GM19351 (cell line): Measurements from ENCODE around the gene SBK3.
"Not testable (repeated sequence)": the region's sequence is repeated elsewhere in the genome, so short reads cannot be mapped to it uniquely, and the experiment has no call there.

Source experiments
- ATAC-seq: cut with Tn5 transposase; IDR thresholded peaks from one replicate; pipeline ENCODE4 v1.9.1; 2021; ENCODE audit warnings: mild to moderate bottlenecking, moderate library complexity; ENCODE audit not compliant: unreplicated experiment

SBK3 gene

DNA sequence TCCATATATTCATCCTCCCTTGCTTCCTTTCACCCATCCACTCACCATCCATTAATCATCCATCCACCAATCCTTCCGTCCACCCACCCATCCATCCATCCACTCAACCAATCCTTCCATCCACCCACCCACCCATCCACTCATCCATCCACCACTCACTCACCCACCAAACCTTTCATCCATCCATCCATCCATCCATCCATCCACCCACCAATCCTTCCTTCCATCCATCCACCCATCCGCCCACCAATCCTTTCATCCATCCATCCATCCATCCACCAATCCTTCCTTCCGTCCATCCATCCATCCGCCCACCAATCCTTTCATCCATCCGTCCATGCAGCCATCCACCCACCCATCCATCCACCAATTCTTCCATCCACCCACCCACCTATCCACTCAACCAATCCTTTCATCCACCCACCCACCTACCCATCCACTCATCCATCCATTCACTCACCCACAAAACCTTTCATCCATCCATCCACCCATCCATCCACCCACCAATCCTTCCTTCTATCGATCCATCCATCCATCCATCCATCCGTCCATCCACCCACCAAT, 3.0 kb downstream of the SBK3 start:
- no peak for ATAC-seq

DNA sequence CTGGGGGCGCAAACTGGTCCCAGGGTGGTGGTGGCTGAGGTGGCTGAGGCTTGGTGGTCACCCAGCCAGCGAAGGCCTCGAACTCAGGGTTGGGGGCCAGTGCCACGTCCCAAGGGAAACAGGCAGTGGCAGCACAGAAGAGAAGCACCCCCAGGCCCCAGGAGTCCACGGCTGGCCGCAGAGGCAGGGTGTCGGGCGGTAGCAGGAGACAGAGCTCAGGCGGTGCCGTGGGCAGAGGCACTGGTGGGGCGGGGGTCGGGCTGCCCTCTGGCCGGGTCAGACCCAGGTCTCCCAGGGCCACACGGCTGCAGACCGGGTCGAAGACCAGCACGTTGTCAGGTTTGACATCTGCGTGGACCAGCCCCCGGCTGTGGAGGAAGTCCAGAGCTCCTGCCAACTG, 4.3 kb downstream of the SBK3 start:
- ATAC-seq: no peak

- ATAC-seq: no peak
Measured at GRCh38 chr19:55540619-55541018, 4.7 kb downstream of the SBK3 start.

DNA sequence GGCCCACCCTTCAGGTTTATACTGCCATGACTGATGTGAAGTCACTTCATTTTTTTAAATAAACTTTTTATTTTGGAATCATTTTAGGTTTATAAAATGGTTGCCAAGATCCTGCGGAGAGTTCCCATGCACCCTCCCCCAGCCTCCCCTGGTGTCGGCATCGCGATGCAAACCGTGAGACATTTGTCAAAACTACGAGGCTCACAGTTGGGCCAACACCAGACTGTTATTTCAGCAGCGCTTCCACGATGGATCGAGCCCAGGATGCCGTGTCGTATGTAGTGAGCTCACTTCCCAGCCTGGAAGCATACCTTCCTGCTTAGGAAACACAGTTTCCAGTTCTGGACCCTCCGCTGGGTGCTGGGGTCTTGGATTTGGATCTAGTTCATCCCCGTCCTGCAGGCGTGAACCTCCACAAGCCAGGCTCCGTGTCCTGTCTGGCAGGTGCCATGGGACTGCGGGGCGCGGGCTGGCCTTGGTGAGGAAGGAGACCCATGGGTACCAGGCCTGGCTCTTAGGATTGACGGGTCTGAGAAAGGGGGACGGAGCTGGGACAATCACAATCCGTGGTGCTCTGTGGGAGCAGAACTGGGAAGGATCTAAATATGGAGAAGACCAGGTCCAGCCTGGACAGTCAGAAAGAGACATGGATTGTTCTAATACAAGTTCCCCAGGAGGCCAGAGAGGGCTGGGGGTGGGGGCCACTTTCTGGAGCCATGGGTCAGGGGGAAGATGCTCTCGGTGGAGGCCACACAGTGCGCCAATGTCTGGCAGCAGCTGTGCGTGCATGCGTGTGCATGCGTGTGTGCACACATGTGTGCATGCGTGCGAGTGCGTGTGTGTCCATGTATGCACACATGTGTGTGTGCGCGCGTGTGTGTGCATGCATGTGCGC, 6.0 kb downstream of the SBK3 start:
- no peak for ATAC-seq

DNA sequence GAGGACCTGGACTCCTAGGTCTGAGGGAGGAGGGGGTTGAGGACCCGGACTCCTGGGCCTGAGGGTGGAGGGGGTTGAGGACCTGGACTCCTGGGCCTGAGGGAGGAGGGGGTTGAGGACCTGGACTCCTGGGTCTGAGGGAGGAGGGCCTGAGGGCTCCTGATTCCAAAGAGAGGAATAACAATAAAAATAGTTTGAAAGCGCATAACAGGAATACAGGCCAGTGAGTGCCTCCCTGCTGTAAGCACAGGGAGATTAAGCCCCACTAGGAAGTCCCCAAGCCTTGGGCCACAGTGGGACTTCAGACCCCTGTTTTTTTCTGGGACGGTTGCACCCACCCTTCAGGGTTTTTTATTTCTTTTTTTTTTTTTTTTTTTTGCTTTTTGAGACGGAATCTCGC, 7.2 kb downstream of the SBK3 start:
- ATAC-seq: no peak

GRCh38 chr19:55537741-55538111, 7.6 kb downstream of the SBK3 start:
- no peak for ATAC-seq

GRCh38 chr19:55536951-55537740, 8.2 kb downstream of the SBK3 start, which contains the start of gene SBK2:
SBK2 (minus strand) TSS chr19:55537133; CDS start chr19:55536294, 839 bp downstream.
- ATAC-seq: no peak

DNA sequence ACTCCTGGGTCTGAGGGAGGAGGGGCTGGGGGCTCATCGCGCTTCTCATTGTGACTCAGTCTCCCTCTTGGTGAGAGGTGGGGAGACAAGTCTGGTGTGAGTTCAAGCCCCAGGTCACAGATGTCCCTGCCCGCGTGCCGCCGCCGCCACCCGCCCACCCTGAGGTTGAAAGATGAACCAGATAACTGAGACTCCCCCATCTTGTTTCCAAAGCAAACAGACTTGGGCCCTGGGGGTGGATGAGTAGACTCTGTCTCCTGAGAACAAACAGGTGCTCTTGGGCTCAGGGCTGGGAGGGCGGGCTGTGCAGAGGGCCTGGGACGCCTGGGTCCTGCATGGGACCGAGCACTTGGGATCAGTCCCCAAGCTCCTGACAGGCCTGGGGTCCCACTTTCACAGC, 9.0 kb downstream of the SBK3 start:
- ATAC-seq: no peak

- ATAC-seq: no peak
Measured at GRCh38 chr19:55535965-55536350, 9.4 kb downstream of the SBK3 start.

GRCh38 chr19:55535173-55535964, 10.0 kb downstream of the SBK3 start:
- ATAC-seq: no peak

GRCh38 chr19:55534280-55534679, 11.1 kb downstream of the SBK3 start:
- not testable (repeated sequence) for ATAC-seq

DNA sequence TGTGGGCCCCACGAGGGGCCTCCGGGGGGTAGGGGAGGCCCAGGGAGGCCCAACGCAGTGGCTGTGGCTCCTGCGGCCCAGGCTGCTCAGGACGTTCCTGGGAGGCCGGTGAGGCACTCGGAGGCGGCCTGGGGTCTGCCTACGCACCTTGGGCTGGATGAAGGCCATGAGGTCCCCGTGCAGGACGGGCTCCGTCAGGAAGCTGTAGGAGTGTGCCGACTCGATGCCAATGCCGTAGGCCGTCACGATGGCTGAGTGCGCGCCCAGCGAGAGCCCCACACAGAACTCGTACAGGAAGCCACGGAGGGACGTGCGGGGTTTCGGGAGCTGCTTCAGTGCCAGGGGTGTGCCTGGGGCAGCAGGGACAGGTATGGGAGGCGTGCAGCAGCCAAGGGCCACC, 14.3 kb downstream of the SBK3 start:
- no peak for ATAC-seq

DNA sequence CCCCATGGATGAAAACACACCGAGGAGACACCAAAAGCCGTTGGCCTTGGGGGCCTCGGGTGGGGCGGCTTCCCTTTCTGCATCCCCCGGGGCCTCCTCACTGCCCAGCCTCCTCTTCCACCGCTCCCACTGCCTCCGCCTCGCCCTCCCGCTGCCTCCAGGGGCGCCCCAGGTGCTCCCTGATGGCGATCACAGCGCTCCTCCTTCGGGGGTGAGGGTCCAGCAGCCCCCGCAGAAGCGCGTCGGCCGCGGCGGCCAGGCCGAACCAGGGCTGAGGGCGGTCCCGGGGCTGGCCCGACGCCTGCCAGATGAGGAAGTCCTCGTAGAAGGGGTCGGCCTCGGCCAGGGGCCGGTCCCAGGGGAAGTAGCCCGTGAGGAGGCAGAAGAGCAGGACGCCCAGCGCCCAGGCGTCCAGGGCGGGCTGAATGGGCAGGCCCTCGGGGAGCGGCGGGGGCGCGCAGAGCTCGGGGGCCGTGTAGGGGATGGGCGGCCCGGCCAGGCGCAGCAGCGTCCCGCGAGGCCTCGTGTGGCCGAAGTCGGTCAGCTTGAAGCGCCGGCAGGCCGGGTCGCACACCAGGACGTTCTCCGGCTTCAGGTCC, 15.6 kb downstream of the SBK3 start:
- ATAC-seq: no peak

- ATAC-seq: no peak
Measured at GRCh38 chr19:55528030-55528803, 17.1 kb downstream of the SBK3 start.

DNA sequence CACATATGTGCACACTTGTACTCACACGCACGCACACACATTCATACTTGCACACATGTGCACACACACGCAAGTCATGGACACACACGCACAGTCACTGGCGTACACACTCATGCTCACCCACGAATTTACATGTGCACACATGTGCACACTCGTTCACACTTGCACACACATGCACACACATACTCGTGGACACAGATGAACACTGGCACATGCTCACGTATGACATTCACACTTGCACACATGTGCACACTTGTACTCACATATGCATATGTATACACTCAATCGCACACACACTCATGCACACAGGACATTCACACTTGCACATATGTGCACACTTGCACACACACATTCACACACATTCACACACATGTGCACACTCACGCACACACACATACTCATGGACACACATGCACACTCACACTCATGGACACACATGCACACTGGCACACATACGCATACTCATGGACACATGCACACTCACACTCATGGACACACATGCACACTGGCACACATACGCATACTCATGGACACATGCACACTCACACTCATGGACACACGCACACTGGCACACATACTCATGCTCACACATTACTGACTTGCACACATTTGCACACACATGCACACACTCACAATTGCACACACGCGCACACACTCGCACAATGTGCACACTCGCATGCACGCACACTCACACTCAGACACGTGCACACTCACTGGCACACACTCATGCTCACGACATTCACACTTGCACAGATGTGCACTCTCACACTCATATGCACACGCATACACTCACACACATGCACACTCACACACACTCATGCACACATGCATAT, 17.9 kb downstream of the SBK3 start:
- no peak for ATAC-seq

DNA sequence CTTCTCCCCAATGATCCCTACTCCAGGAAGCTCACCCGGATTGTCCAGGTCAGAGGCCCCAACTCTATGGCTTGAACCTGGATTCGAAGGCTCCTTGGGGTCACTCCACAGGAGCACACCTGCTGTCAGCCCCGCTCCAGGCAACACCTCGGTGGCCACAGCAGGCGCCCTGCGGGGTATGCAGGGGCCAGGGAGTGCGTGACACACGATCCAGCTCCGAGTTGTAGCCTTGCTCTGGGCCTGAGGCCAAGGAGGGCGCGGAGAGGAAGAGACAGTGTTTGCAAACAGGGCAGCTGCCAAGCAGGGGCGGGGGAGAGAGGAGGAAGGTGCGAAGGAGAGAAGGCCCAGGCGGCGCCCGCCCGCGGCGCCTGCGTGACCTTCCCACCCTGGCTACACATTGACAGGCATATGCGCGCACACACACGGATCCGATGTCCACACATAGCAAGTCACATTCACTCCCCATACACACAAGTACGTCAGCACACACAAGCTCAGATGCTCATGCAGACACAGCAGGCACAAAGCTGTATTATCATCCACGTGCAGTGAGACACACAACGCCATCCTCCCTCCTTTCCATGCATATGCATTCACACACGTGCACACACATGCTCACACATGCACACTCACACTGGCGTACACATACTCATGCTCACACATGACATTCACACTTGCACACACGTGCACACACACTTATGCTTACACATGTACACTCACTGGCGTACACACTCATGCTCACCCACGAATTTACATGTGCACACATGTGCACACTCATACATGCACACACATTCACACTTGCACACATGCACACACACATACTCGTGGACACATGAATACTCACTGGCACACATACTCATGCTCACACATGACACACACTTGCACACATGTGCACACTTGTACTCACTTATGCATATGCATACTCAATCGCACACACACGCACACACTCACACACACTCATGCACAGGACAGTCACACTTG, 18.8 kb downstream of the SBK3 start:
- ATAC-seq: no peak

- no peak for ATAC-seq
Measured at GRCh38 chr19:55525289-55526101, 19.8 kb downstream of the SBK3 start.
